ENCODE data around the gene NACC1.
"Not testable (repeated sequence)": the region's sequence is repeated elsewhere in the genome, so short reads cannot be mapped to it uniquely, and the experiment has no call there.

NACC1 gene

GRCh38 chr19:13162724-13163608 lies 44.9 kb downstream of the NACC1 start:
- DNase-seq (ENCODE audit: low read depth): peak; percentile 96
- peak overlapping the region; percentile 35 for H3K4me3 ChIP-seq (ENCODE audit: low read depth, low read length)
- TF ChIP-seq POLR2A (IDR thresholded peaks at IDR 0.05; ENCODE audit: extremely low read depth, insufficient read length) (peak; percentile 38), MYC (IDR thresholded peaks at IDR 0.05; ENCODE audit: low read depth, low read length) (peak; percentile 56; the same call in 1 of the 2 replicates), MAX (IDR thresholded peaks at IDR 0.05; ENCODE audit: low read depth, low read length) (peak; percentile 9; the same call in 1 of the 2 replicates), CTCF (IDR thresholded peaks at IDR 0.05; ENCODE audit: low read depth, low read length) (no peak)

- no peak for TF ChIP-seq CTCF (IDR thresholded peaks at IDR 0.05; ENCODE audit: low read depth, low read length)
- TF ChIP-seq MAX (IDR thresholded peaks at IDR 0.05; ENCODE audit: low read depth, low read length): no peak
- TF ChIP-seq POLR2A (IDR thresholded peaks at IDR 0.05; ENCODE audit: extremely low read depth, insufficient read length): no peak
- TF ChIP-seq MYC (IDR thresholded peaks at IDR 0.05; ENCODE audit: low read depth, low read length): no peak
- peak overlapping the region; percentile 28 for H3K4me3 ChIP-seq (ENCODE audit: low read depth, low read length)
- DNase-seq (ENCODE audit: low read depth): peak; percentile 75
Observed at GRCh38 chr19:13163609-13164342, 45.7 kb downstream of the NACC1 start.

GRCh38 chr19:13164343-13165161 lies 46.5 kb downstream of the NACC1 start:
- DNase-seq (ENCODE audit: low read depth): peak; percentile 82
- TF ChIP-seq CTCF (IDR thresholded peaks at IDR 0.05; ENCODE audit: low read depth, low read length) (no peak), MAX (IDR thresholded peaks at IDR 0.05; ENCODE audit: low read depth, low read length) (no peak), POLR2A (IDR thresholded peaks at IDR 0.05; ENCODE audit: extremely low read depth, insufficient read length) (no peak), MYC (IDR thresholded peaks at IDR 0.05; ENCODE audit: low read depth, low read length) (no peak)
- no peak overlapping the region for H3K4me3 ChIP-seq (ENCODE audit: low read depth, low read length)

GRCh38 chr19:13165162-13165997 lies 47.3 kb downstream of the NACC1 start:
- TF ChIP-seq MAX (IDR thresholded peaks at IDR 0.05; ENCODE audit: low read depth, low read length) (no peak), MYC (IDR thresholded peaks at IDR 0.05; ENCODE audit: low read depth, low read length) (no peak), POLR2A (IDR thresholded peaks at IDR 0.05; ENCODE audit: extremely low read depth, insufficient read length) (no peak), CTCF (IDR thresholded peaks at IDR 0.05; ENCODE audit: low read depth, low read length) (no peak)
- no peak overlapping the region for H3K4me3 ChIP-seq (ENCODE audit: low read depth, low read length)
- DNase-seq (ENCODE audit: low read depth): no peak

GRCh38 chr19:13166151-13166550 lies 48.1 kb downstream of the NACC1 start:
- not testable (repeated sequence) for DNase-seq (ENCODE audit: low read depth); H3K4me3 ChIP-seq (ENCODE audit: low read depth, low read length)

Data from NB4 (cell line).